NAMALWA (cell line): ENCODE measurements around the gene SH2B3.

Experiments
- DNase-seq: peaks from one replicate; pipeline ENCODE4 v3.0.0-alpha.2; 2015; ENCODE audit warnings: low spot score

SH2B3 gene

DNA sequence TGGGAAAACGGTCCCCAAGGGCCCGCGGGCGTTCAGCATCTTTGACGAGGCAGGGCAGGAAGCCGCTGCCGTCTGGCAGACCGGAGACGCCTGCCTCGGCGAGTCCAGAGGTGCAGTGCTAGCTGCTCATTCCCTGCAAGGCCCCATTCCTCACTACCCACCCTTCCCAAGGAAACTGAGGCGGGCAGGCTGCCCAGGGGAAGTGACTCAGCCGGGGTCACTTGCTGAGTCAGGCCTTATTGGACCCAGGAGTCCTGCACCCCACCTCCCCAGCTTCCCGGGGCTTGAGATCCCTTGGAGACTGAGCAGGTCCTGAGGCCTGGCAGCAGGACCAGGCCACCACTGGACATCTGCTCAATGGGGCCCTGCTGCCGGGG, 3.7 kb downstream of the SH2B3 start:
- DNase-seq, result no peak

DNA sequence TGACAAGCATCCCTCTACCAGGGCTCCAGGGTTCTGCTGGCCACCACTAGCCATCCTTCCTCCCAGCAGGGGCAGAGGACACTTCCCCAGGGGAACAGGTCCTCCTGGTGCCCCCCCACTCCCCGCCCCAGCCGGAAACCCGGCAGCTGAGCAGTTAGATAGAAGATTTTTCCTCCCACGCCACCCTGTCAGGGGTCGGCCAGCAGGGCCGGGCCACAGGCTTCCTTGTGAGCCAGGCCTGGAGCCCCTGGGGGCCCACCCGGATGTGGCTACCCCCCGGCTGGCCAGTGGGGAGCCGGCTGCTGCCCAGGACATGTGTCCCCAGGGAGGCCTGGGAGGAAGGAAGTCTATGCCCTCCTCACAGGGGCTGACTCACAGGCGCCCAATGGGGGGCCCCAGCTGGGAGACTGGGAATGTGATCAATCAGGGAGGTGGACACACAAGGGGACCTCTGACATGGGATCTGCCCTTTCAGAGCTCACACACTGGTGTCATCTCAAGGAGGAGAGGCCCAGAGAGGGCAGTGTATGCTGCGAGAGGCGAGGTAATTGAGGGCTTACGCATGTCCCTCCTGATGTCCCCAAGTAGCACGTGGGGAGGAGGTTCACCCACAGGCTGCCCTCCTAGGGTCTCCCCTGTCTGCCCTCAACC, 4.2 kb downstream of the SH2B3 start:
- DNase-seq, result no peak

DNA sequence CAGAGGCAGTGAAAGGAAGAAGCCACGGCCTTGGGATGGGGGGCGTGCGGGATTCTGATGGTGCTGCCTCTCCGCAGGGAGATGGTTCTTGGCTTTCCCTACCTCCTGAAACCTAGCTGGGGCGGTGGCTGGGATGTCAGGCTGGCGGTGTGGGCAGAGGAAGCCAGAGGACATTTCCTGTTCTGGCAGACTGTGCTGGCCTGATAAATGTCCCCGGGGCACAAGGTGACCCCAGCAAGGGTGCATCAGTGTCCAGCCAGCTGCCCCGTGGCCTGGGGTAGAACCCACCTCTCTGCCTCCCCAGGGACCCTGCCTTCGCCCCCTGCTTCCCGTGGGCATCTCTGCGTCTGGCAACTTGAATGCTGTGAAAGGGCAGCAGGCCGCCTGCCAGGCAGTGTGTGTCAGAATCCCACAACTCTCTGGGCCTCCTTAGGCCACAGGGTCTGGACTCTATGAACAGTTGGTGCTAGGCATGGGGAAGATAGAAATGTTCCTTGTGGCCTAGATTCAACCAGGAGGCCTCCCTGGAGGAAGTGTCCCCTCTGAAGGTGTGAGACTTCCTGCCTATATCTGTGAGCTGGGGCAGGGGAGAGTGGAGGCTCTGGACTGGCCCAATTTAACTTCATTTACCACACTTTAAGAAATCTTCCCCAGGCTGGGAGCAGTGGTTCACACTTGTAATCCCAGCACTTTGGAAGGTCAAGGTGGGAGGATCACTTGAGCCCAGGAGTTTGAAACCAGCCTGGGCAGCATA, 4.9 kb downstream of the SH2B3 start:
- DNase-seq, result no peak

DNA sequence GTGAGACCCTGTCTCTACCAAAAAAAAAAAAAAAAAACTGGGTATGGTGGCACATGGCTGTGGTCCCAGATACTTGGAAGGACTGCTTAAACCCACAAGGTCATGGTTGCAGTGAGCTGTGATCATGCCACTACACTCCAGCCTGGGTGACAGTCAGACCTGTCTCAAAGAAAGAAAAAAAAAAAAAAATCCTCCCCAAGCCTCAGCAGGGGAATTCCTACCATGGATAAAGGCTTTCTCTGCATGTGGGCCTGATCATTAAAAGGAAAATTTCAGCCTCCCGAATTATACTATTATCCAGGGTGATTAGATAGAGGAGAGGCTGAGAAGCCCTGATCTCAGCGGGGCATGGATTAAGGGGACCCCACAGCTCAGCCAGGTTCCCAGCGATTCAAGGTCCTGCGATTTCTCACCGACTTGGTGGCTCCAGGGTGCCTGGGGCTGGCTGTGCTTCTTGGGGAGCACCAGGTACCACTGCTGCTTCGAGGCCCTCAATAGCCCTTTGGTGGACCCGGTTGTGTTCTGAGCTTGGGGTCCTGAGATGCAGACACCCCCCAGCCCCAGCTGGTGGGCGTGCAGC, 5.6 kb downstream of the SH2B3 start:
- no peak for DNase-seq

DNA sequence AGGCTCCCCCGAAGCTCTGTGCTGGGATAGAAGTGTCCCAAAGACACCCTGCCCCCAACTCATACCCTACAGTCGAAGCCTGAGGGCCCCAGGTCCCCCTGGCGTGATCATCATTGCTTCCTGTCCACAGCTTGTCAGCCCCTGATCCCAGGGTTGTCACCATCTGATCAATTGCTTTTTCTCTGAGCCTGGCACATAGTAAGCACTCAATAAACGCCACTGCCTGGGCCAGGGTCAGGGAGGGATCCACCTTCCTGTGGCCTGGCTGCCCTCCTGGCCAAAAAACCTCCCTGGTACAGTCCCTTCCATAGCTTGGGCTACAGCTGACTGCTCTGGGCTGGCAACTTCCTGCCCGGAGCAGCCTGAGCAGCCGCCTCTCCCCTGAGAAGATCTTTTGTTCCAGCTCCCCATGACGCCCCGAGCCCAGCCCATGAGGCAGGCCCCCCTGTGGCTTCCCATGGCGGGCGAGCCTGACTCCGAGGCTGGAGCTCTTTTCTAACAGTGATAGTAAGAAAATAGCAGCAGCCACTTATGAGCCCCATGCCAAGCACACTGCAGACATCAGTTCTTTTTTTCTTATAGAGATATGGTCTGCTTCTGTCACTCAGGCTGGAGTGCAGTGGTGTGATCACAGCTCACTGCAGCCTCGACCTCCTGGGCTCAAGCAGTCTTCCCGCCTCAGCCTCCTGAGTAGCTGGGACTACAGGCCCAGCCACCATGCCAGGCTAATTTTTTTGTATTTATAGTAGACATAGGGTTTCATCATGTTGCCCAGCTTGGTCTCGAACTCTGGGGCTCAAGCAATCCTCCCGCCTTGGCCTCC, 6.5 kb downstream of the SH2B3 start:
- no peak for DNase-seq

DNA sequence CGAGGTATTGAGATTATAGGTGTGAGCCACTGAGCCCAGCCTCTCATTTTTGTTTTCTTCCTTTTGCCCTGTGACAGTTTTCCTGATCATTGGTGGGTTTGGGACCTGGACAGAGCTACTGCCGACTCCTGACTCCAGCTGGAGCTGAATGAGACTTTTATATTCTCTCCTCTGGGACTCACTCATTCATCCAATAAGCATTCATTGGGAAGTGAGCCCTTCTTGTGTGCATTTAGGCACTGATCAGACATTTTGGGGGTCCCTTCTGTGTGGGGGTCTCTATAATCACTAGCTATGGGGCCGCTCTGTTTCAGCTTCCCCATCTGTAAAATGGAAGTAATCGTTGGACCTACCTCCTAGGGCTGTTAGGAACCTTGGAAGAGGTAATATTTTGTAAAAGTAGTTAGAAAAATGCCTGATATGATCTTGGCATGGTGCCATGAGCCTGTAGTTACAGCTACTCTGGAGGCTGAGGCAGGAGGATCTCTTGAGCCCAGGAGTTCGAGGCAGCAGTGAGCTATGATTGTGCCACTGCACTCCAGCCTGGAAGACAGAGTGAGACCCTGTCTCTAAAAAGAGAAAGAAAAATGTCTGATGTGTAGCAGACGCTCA, 7.2 kb downstream of the SH2B3 start:
- DNase-seq, result no peak

DNA sequence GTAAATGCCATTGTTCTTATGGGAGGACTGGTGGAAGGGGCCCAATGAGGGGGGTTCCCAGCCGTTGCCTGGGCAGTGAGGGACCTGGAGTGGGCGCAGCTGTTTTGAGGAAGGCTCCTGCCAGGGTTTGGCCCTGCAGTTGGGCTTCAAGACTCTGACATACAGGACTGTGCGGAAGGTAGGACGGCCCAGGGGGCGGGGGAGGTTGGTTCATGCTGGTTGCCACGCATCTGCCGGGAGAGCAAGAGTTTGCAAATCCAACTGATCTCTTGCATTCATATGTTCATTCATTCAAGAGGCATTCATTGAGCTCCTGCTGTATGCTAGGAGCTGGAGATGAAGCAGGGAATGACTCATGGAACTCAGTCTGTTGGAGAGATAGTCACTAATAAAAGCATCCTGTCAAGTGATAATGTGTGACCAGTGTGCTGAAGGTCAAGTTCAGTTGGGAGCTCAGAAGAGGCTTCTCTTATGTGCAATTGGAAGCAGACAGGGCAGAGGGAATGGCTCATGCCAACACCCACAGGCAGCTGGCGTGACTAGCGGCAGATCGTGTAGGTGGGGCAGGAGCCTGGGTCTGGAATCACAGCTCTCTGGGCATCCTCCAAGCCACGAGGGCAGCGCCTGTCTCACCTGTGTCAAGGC, 7.8 kb downstream of the SH2B3 start:
- DNase-seq, result no peak

DNA sequence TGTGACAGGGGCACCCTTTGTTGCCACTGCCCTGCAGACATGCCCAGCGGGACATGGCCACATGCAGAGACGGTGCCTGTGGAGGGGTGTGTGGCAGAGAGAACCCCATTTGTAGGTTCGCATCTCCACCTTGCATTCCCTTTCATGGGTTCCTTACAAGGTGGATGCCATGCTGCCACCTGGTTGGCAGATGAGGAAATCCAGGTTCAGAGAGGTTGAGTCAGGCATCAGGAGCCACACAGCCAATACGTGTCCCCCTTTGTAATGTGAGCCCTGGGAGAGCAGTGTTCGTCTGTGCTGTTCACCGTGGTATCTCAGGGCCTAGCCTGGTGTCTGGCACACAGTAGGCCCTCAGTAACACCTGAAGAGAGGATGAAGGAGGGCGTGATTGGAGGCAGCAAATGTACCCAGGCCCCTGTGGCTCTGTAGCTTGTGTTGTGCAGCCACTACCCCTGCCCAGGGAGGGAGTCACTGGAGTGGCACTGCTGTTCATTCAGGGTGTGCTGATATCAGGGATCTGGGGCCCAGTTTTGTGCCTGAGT, 9.1 kb downstream of the SH2B3 start:
- DNase-seq, result no peak

DNA sequence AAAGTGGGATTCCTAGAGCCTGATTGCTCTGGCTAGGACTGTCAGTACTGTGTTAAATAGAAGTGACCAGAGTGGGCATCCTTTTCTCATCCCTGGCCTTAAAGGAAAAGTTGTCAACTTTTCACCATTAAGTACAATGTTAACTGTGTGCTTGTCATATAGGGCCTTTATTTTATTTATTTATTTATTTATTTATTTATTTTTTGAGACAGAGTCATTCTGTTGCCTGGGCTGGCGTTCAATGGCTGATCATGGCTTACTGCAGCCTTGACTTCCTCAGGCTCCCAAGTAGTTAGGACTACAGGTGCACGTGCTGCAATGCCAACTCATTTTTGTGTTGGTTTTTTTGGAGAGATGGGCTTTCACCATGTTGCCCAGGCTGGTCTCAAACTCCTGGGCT, 11.6 kb downstream of the SH2B3 start:
- no peak for DNase-seq

DNA sequence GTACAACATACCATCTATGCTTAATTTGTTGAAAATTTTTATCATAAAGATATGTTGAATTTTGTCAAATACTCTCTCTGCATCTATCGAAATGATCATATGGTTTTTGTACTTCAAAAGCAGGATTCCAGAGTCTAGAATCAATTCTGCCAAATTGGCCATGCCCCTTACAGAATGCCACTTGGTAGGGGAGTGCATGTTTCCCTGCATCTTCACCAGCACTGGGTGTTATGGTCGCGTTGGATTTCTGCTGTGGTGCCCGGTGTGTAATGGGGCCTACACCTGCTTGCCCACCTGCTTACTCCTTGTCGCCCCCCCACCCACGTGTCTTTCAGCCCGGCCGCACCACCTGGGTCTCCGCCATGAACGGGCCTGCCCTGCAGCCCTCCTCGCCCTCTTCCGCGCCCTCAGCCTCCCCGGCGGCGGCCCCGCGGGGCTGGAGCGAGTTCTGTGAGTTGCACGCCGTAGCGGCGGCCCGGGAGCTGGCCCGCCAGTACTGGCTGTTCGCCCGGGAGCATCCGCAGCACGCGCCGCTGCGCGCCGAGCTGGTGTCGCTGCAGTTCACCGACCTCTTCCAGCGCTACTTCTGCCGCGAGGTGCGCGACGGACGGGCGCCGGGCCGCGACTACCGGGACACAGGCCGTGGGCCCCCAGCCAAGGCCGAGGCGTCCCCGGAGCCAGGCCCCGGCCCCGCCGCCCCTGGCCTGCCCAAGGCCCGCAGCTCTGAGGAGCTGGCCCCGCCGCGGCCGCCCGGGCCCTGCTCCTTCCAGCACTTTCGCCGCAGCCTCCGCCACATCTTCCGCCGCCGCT, 12.3 kb downstream of the SH2B3 start:
- DNase-seq, result no peak

DNA sequence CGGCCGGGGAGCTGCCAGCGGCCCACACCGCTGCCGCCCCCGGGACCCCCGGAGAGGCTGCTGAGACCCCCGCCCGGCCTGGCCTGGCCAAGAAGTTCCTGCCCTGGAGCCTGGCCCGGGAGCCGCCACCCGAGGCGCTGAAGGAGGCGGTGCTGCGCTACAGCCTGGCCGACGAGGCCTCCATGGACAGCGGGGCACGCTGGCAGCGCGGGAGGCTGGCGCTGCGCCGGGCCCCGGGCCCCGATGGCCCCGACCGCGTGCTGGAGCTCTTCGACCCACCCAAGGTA, 12.8 kb downstream of the SH2B3 start:
- DNase-seq, result no peak

DNA sequence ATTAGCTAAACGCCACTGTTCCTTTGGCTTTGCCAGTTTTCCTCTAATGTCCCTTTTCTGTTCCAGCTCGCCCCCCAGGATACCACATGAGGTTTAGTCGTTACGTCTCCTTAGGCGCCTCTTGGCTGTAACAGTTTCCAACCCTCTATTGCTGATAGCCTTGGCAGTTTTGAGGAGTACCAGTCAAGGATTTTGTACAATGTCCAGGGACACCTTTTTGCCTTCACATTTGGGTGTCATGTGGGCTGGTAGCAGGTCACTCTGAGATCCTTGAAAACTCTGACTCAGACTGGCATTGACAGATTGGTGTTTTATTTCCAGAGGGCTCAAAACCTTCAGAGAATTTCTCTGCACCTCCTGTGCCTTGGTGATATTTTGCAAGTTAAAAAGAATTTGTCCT, 14.1 kb downstream of the SH2B3 start:
- no peak for DNase-seq

DNA sequence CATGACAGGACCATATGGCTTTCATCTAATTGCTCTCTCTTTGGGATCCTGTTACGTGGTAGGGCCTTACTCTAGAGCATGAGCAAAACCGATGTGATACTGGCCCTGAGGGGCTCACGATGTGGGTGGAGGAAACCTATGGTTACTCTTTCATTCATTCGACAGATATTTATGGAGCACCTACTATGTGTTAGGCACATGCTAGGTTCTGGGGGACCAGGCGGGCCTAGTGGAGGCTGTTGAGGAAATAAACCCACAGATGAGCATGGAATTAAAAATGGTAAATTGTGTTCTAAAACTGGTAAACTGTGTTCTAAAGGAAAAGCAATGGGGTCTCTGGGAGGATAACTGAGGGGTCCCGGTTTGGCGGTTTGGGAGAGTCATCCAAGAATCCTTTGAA, 14.8 kb downstream of the SH2B3 start:
- no peak for DNase-seq

DNA sequence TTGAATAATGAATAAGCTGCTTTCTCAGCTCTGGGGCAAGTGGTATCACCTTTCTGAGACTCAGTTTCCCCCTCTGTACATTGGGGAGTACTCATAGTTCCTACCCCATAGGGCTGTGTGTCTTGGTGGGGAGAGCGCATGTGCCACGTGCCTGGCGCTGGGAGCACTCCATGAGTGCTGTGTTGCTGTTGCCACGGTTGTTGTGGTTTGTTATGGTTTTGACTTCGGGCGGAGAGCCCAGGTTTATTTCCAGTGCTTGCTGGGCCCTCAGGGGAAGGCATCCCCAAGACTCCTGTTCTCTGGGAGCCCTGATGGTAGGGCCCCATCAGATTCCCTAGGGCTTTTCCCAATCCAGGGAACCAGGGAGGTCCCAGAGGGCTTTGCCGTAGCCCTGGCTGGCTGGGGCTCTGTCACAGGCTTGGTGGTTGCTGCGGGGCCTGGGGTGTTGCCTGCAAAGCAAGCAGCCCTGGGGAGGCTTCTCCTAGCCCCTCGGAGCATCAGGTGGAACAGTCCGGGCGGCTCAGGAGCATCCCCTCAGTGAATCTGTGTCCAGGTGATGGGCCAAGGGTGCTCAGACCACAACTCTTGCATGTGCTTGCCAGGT, 18.6 kb downstream of the SH2B3 start:
- DNase-seq, result no peak

DNA sequence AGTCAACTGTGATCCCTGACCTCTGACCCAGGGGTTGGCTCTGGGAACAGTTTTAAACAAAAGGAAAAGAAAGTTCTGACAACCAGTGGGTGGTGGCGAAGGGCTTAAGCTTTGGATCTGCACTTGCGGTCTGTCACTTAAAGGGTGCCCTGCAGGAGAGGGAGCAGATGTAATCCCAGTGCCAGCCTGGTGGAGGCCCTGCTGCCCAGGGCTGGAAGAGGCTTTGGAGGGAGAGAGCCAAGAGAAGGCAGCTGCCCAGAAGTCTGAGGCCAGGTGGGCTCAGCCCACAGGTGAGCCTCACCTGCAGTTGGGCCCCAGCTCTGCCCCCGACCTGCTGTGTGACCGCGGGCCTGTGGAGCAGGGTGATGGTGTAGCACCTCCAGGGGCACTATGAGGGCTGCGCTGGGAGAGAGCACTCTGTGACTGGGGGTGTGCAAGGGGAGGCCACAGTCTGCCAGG, 19.1 kb downstream of the SH2B3 start:
- no peak for DNase-seq

DNA sequence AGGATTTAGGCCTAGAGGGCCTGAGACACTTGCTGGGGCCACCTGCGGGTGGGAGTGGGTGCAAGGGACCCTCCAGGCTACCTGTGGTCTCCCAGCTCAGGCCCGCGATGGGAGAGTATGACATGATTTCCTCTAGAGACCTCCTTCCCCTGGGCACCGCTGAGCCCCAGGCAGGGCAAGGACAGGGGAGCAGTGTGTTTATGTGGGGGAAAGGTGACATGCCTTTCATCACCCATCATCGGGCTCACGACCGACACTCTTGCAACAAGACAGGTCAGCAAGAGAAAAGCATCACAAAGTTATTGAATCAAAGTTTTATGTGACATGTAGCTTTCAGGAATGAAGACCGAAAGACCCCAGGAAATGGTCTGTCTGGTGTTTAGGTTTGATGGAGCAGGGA, 19.9 kb downstream of the SH2B3 start:
- no peak for DNase-seq

DNA sequence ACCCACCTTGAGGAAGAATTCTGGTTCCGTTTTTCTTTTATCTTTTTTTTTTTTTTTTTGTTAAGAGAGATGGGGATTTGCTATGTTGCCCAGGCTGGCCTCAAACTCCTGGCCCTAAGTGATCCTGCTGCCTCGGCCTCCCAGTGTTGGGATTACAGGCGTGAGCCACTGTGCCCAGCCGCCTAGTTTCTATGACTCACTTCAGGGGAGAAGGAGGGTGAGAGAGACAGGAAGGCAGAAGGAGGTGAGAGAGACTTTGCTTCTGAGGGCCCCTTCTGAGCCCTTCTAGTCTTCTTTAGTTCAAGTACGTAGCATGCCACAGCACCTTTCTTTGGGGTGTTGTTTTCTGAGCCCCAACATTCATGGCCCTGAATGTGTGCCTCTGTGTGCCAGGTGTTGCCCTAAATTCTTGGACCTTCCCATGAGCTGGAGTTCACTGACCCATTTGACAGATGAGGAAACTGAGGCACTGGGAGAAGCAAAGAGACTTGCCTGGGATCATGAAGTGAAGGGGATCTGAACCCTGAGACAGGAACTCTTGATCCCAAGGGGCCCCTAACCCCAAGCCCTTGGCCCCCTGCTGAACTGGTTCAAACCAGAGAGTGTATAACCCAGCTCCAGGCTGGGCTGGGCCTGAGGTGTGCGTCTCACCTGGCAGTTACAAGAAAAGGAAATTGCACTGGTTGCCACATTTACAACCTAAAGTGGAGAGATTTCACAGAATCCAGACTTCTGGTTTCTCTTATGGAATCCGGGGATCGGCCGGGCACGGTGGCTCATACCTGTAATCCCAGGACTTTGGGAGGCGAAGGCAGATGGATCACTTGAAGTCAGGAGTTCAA, 20.8 kb downstream of the SH2B3 start:
- DNase-seq, result no peak

DNA sequence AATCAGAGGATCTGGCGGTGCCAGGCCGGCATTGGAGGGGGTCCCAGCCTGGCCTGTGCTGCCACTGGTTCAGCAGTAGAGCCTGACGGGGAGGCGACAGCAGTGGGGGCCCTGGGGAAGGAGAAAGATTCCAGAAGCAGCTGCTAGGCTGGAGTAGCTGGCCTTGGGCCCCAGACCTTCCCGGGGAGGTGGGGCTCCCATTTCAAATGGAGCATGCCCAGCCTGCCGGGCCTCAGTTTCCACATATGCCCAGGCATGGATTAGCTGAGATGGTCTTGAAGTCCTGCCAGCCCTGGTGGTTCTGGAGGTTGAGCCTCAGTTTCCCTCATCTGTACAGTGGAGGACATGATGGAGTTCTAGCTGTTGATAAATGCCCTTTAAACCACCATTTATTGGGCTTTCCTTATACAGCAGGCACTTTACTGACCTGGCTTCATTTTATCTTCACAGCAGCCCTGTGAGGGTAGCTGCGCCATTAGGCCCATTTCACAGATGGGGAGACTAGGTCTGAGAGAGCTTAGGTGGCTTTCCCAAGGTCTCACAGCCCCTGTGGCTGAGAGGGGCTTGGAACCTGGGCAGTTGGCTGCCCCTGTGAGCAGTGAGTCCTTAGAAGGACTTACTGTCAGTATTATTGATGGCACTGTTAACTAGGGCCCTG, 21.8 kb downstream of the SH2B3 start:
- no peak for DNase-seq
